Mammary microvascular endothelial cell (primary cell): ENCODE measurements around the gene KRTAP2-4. TPM values are rescaled to one million over a fixed set of nuclear protein-coding genes. Genes with fewer than 3 reads are reported as not detected.

ENCODE experiments used
- total RNA-seq: library from RNA; depleted of rRNA; stranded (reverse); fragments of >200 nt; gene quantifications from 2 replicates; pipeline ENCODE4 v1.2.3, GENCODE V29; 2015

The KRTAP2-4 gene
- total RNA-seq = not detected in 2 replicates

DNA sequence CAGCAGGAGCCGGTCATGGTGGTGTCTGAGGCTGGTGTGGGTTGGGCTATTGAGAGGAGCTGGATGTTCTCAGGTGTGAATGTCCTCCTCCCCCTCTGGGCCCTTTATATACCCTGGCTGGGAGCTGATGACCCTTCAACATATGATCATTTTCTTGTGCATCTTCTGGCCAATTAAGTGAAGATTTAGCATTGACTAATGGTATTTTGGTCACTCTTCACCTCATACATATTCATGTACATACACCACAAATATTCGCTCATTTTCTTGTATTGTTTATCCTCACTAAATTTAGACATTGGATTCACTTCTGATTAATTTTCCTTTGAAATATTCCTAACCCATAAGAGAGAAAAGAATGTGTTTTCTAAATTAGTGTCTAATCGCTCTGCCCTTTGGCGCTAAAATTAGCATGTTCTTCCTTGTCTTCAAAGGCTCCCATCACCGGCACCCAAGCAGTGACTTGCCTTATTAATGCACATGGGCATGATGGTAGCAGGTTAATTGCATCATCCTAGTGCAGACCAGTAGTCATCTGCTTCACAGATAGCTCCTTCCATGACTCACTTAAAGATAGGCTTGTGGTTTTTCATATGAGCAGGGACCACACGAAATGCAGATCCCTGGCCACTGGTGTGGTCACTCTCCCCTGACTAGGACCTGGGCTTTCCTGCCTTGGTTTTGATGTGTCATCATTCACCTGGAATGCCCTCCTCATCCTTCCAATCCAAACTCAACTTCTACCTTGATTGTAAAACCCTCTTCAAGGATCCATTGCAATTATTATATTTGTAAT lies at the start of gene KRTAP2-4:
KRTAP2-4 (minus strand) TSS at position 51 of the 796 bp plus-strand sequence; CDS start at position 17, 34 bp downstream.

DNA sequence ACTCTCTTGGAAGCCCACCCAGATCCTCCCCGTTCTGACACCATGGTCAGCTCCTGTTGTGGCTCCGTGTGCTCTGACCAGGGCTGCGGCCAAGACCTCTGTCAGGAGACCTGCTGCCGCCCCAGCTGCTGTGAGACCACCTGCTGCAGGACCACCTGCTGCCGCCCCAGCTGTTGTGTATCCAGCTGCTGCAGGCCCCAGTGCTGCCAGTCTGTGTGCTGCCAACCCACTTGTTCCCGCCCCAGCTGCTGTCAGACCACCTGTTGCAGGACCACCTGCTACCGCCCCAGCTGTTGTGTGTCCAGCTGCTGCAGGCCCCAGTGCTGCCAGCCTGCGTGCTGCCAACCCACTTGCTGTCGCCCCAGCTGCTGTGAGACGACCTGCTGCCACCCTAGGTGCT lies 39.7 kb upstream of the KRTAP2-4 start, which contains the start of gene KRTAP4-9:
KRTAP4-9 (plus strand) TSS at position 43 of the 400 bp plus-strand sequence; CDS start at position 43, 0 bp downstream.

DNA sequence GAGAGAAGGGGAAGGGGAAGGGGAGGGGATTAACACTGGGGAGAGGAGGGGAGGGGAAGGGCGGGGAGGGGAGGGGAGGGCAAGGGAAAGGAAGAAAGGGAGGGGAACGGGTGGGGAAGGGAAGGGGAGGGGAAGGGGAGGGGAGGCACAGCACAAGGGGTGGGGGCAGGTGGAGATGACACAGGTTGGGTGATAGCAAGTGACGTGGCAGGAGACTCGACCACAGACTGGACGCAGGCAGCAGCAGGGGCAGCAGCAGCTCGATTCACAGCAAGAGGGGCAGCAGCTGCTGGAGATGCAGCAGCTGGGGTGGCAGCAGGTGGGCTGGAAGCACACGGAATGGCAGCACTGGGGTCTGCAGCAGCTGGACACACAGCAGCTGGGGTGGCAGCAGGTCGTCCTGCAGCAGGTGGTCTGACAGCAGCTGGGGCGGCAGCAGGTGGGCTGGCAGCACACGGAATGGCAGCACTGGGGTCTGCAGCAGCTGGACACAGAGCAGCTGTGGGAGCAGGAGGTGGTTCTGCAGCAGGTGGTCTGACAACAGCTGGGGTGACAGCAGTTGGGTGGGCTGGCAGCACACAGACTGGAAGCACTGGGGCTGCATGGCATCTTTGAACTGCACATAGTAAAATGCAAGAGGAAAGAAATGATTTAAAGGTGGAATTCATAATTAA lies 36.0 kb upstream of the KRTAP2-4 start, which contains the start of gene KRTAP4-16:
KRTAP4-16 (minus strand) TSS at position 624 of the 674 bp plus-strand sequence; CDS start at position 624, 0 bp downstream.

DNA sequence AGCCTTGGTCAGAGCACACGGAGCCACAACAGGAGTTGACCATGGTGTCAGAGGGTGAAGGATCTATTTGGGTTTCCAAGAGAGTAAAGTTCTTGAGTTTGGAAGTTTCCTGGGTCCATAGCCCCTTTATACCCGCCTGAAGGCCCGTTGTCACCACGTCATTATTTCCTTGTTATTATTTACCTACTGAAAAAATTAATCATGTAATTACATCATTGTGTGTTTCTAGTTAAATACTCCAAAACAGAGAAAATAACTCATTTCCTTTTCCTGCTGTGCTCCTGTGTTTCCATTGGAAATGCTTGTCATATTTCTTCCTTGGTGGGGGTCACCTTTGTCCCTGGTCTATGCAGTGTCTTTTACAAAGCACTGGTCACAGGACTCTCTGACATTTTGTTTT lies 32.4 kb upstream of the KRTAP2-4 start, which contains the start of gene KRTAP4-8:
KRTAP4-8 (minus strand) TSS at position 101 of the 400 bp plus-strand sequence; CDS start at position 43, 58 bp downstream.

GRCh38 chr17:41084100-41084856 lies 18.6 kb upstream of the KRTAP2-4 start, which contains the start of gene KRTAP4-7:
Gene KRTAP4-7, plus strand, starts transcription at chr17:41084150. Its CDS starts 57 bp downstream, at chr17:41084207.

DNA sequence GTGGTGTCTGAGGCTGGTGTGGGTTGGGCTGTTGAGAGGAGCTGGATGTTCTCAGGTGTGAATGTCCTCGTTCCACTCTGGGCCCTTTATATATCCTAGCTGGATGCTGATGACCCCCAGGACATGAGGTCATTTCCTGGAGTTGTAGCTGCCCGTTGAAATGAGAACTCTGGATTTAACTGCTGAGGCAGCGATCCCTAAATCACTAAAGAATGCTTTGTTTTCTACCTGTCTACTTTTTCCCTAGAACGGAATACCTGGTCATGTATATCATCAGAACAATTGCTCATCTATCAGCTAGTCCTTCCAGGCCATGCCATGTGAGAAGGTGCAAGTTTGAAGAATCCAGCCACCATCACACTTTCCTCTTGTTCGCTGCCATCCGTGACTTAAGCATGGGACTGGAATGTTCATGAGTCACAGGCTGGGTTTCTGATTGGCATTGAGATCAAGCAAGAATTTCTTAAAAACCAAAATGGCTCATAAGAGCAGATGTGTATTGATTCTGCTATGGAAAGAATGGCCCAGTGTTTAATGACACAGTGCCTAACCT lies 5.6 kb downstream of the KRTAP2-4 start, which contains the start of gene KRTAP2-3:
KRTAP2-3 (minus strand) TSS at position 63 of the 553 bp plus-strand sequence. CDS start 64 bp downstream, outside the sequence.

DNA sequence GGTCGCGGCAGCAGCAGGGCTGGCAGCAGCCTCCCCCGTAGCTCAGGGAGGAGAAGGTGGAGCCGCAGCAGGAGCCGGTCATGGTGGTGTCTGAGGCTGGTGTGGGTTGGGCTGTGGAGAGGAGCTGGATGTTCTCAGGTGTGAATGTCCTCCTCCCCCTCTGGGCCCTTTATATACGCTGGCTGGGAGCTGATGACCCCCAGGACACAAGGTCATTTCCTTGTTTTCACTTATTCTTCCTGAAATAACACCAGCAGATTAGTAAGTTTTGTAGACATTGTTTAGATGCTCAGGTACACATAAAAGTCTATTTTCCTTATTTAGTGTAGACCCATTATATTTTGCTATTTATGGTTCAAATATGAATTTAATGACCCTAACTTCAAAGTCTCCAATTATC lies 10.5 kb downstream of the KRTAP2-4 start, which contains the start of gene KRTAP2-2:
KRTAP2-2 (minus strand) TSS at position 101 of the 400 bp plus-strand sequence; CDS start at position 82, 19 bp downstream.

GRCh38 chr17:41046735-41047465 lies 18.8 kb downstream of the KRTAP2-4 start, which contains the start of gene KRTAP2-1:
Gene KRTAP2-1, minus strand, starts transcription at chr17:41047316. Its CDS starts 49 bp downstream, at chr17:41047267.

DNA sequence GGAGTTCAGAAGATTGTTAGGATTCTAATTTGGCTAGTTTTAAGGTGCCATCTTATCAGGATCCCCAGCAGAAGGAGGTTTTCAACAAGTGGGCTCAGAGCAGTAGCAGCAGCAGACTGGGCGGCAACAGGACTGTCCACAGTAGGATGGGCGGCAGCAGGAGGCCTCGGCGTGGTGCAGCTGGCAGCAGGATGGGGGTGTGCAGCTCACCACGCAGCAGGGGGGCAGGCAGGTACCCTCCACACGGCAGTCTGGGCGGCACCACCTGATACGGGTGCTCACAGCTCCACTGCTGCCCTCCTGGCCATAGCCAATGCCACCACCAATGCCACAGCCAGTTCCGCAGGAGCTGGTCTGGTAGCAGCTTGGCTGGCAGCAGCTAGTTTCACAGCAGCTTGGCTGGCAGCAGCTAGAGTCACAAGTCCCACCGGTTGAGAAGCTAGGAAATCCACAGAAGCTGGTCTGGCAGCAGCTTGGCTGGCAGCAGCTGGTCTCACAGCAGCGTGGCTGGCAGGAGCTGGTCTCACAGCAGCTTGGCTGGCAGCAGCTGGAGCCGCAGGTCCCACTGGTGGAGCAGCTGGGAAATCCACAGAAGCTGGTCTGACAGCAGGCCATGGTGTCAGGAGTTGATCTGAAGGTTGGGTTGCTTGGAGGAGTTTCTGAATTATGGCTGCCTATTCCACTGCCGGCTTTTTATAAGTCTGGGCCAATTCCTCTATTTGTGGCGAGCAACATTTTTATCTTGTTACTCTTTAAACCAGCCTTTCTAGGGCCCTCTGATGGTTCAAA lies 24.7 kb downstream of the KRTAP2-4 start, which contains the start of gene KRTAP1-1:
KRTAP1-1 (minus strand) TSS at position 668 of the 789 bp plus-strand sequence; CDS start at position 615, 53 bp downstream.

GRCh38 chr17:41034346-41034935 lies 31.2 kb downstream of the KRTAP2-4 start, which contains the start of gene KRTAP1-3:
Gene KRTAP1-3, minus strand, starts transcription at chr17:41034874. Its CDS starts 53 bp downstream, at chr17:41034821.

GRCh38 chr17:41029633-41030245 lies 35.9 kb downstream of the KRTAP2-4 start, which contains the start of gene KRTAP1-4:
Gene KRTAP1-4, minus strand, starts transcription at chr17:41030195. Its CDS starts 117 bp downstream, at chr17:41030078.

GRCh38 chr17:41026715-41027471 lies 38.8 kb downstream of the KRTAP2-4 start, which contains the start of gene KRTAP1-5:
Gene KRTAP1-5, minus strand, starts transcription at chr17:41027208. Its CDS starts 53 bp downstream, at chr17:41027155.

Other genes with a start within 250 kb of the KRTAP2-4 start
- gene KRT10, start 243.3 kb downstream of the KRTAP2-4 start, total RNA-seq = 21.9 and 23.3 TPM in 2 replicates
- not detected in 2 replicates for gene KRT12, start 198.7 kb downstream of the KRTAP2-4 start, total RNA-seq
- gene KRT20, start 180.6 kb downstream of the KRTAP2-4 start, total RNA-seq = not detected in 2 replicates
- gene KRT23, start 128.2 kb downstream of the KRTAP2-4 start, total RNA-seq = not detected in 2 replicates
- not detected in 2 replicates for gene KRT39, start 98.9 kb downstream of the KRTAP2-4 start, total RNA-seq
- not detected in 2 replicates for gene KRT40, start 81.6 kb downstream of the KRTAP2-4 start, total RNA-seq
- gene KRTAP3-3, start 71.7 kb downstream of the KRTAP2-4 start, total RNA-seq = not detected in 2 replicates
- gene KRTAP3-2, start 66.0 kb downstream of the KRTAP2-4 start, total RNA-seq = not detected in 2 replicates
- gene KRTAP3-1, start 56.8 kb downstream of the KRTAP2-4 start, total RNA-seq = not detected in 2 replicates
- gene KRTAP1-5, start 38.7 kb downstream of the KRTAP2-4 start, total RNA-seq = not detected in 2 replicates
- gene KRTAP1-4, start 35.7 kb downstream of the KRTAP2-4 start, total RNA-seq = not detected in 2 replicates
- not detected in 2 replicates for gene KRTAP1-3, start 31.0 kb downstream of the KRTAP2-4 start, total RNA-seq
- gene KRTAP1-1, start 24.4 kb downstream of the KRTAP2-4 start, total RNA-seq = not detected in 2 replicates
- not detected in 2 replicates for gene KRTAP2-1, start 18.6 kb downstream of the KRTAP2-4 start, total RNA-seq
- not detected in 2 replicates for gene KRTAP2-2, start 10.6 kb downstream of the KRTAP2-4 start, total RNA-seq
- not detected in 2 replicates for gene KRTAP2-3, start 5.8 kb downstream of the KRTAP2-4 start, total RNA-seq
- gene KRTAP4-7, start 18.3 kb upstream of the KRTAP2-4 start, total RNA-seq = not detected in 2 replicates
- not detected in 2 replicates for gene KRTAP4-8, start 32.3 kb upstream of the KRTAP2-4 start, total RNA-seq
- gene KRTAP4-16, start 36.3 kb upstream of the KRTAP2-4 start, total RNA-seq = not detected in 2 replicates
- gene KRTAP4-9, start 39.5 kb upstream of the KRTAP2-4 start, total RNA-seq = not detected in 2 replicates
- gene KRTAP4-11, start 52.5 kb upstream of the KRTAP2-4 start, total RNA-seq = not detected in 2 replicates
- gene KRTAP4-12, start 58.3 kb upstream of the KRTAP2-4 start, total RNA-seq = not detected in 2 replicates
- not detected in 2 replicates for gene KRTAP4-6, start 74.7 kb upstream of the KRTAP2-4 start, total RNA-seq
- gene KRTAP4-5, start 83.9 kb upstream of the KRTAP2-4 start, total RNA-seq = not detected in 2 replicates
- not detected in 2 replicates for gene KRTAP4-4, start 94.9 kb upstream of the KRTAP2-4 start, total RNA-seq
- gene KRTAP4-3, start 102.3 kb upstream of the KRTAP2-4 start, total RNA-seq = not detected in 2 replicates
- not detected in 2 replicates for gene KRTAP4-2, start 112.3 kb upstream of the KRTAP2-4 start, total RNA-seq
- not detected in 2 replicates for gene KRTAP4-1, start 119.0 kb upstream of the KRTAP2-4 start, total RNA-seq
- not detected in 2 replicates for gene KRTAP9-1, start 124.0 kb upstream of the KRTAP2-4 start, total RNA-seq
- gene KRTAP9-2, start 160.8 kb upstream of the KRTAP2-4 start, total RNA-seq = not detected in 2 replicates
- not detected in 2 replicates for gene KRTAP9-3, start 166.6 kb upstream of the KRTAP2-4 start, total RNA-seq
- not detected in 2 replicates for gene KRTAP9-8, start 172.1 kb upstream of the KRTAP2-4 start, total RNA-seq
- gene KRTAP9-4, start 183.8 kb upstream of the KRTAP2-4 start, total RNA-seq = not detected in 2 replicates
- gene KRTAP9-9, start 189.5 kb upstream of the KRTAP2-4 start, total RNA-seq = not detected in 2 replicates
- gene KRTAP9-6, start 199.5 kb upstream of the KRTAP2-4 start, total RNA-seq = not detected in 2 replicates
- gene KRTAP9-7, start 209.8 kb upstream of the KRTAP2-4 start, total RNA-seq = not detected in 2 replicates
- gene KRTAP29-1, start 237.0 kb upstream of the KRTAP2-4 start, total RNA-seq = not detected in 2 replicates
- not detected in 2 replicates for gene KRTAP16-1, start 243.4 kb upstream of the KRTAP2-4 start, total RNA-seq
- gene KRTAP17-1, start 249.8 kb upstream of the KRTAP2-4 start, total RNA-seq = not detected in 2 replicates